ENCODE results near the gene IQSEC1.

GRCh38 chr3:13046569-13047274 lies 26.5 kb downstream of the IQSEC1 start:
- TF ChIP-seq POLR2AphosphoS5 (IDR thresholded peaks at IDR 0.05) (no peak), CTCF (IDR thresholded peaks at IDR 0.05) (no peak)

Measured in prostate gland (tissue), 2 donors.